Kidney epithelial cell (primary cell): ENCODE data around the gene HOXA6. TPM values are rescaled to one million over a fixed set of nuclear protein-coding genes. Genes with fewer than 3 reads are reported as not detected.

ENCODE experiments used
- DNase-seq: peaks from one replicate; pipeline ENCODE4 v3.0.0-alpha.2; 2010; ENCODE audit warnings: low read depth
- H3K27me3 ChIP-seq: 2 replicates; pipeline ENCODE4 v1.6.0; 2011; ENCODE audit warnings: low read length; ENCODE audit not compliant: control insufficient read depth, insufficient read depth
- H3K36me3 ChIP-seq: 2 replicates; pipeline ENCODE4 v1.5.1; 2011; ENCODE audit warnings: low read length; ENCODE audit not compliant: control insufficient read depth, insufficient read depth
- H3K4me3 ChIP-seq: 2 replicates; pipeline ENCODE4 v1.5.1; 2011; ENCODE audit warnings: low read depth, mild to moderate bottlenecking, control low read depth, low read length
- total RNA-seq: library from RNA; depleted of rRNA; stranded (reverse); fragments of >200 nt; gene quantifications from 2 replicates; pipeline ENCODE4 v1.2.3, GENCODE V29; 2015
- TF ChIP-seq, protein P1 (sequence below): IDR thresholded peaks from 2 replicates; pipeline ENCODE4 v1.5.1; 2011; ENCODE audit warnings: mild to moderate bottlenecking, moderate library complexity, low read length, control low read depth, inconsistent platforms; ENCODE audit not compliant: insufficient read depth, poor library complexity, severe bottlenecking

The HOXA6 gene
- total RNA-seq: 4.8 and 10.5 TPM in 2 replicates

DNA sequence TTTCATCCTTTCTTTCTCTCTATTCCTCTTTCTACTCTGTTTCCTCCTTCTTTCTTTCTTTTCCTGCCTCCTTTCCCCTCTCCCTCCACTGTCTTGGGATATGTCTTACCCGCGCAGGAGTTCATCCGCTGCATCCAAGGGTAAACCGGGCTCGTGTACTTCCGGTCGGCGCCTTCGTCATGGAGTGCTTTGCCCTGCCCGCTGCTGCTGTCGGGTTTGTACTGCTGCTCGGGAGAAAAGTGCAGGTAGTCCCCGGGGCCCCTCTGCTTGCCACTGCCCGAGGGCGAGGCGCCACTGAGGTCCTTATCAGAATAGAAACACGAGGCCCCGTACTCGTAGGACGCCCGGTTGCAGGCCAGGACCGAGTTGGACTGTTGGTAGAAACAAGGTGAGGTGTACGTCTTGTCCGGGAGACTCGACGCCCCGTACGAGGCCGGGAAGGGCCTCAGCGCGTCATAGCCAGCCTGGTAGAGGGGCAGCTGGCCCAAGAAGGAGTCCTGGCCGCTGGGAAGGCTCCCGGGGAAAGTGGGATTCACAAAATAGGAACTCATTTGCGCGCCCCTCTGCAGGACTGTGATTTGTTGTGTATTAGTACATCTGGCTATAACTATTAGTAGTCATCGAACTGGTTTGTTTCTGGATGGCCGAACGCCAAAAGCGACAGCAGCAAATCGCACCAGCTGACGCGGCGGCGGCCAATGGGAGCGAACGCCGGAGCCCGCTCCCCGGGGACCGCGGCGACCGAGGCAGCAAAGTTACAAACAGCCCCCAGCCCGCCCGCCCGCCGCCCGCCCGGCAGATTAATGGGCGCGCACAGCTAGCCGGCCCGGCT, at the start of gene HOXA6:
HOXA6 (minus strand) TSS at position 576 of the 832 bp plus-strand sequence; CDS start at position 551, 25 bp downstream.
- no peak for DNase-seq
- H3K4me3 ChIP-seq: peak within 1 kb of the TSS; percentile 71
- TF ChIP-seq, protein P1, sequence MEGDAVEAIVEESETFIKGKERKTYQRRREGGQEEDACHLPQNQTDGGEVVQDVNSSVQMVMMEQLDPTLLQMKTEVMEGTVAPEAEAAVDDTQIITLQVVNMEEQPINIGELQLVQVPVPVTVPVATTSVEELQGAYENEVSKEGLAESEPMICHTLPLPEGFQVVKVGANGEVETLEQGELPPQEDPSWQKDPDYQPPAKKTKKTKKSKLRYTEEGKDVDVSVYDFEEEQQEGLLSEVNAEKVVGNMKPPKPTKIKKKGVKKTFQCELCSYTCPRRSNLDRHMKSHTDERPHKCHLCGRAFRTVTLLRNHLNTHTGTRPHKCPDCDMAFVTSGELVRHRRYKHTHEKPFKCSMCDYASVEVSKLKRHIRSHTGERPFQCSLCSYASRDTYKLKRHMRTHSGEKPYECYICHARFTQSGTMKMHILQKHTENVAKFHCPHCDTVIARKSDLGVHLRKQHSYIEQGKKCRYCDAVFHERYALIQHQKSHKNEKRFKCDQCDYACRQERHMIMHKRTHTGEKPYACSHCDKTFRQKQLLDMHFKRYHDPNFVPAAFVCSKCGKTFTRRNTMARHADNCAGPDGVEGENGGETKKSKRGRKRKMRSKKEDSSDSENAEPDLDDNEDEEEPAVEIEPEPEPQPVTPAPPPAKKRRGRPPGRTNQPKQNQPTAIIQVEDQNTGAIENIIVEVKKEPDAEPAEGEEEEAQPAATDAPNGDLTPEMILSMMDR: no peak
- H3K27me3 ChIP-seq: peaks cover 2% of the 10 kb centered on the region
- peaks cover 3% of the 10 kb centered on the region for H3K36me3 ChIP-seq

DNA sequence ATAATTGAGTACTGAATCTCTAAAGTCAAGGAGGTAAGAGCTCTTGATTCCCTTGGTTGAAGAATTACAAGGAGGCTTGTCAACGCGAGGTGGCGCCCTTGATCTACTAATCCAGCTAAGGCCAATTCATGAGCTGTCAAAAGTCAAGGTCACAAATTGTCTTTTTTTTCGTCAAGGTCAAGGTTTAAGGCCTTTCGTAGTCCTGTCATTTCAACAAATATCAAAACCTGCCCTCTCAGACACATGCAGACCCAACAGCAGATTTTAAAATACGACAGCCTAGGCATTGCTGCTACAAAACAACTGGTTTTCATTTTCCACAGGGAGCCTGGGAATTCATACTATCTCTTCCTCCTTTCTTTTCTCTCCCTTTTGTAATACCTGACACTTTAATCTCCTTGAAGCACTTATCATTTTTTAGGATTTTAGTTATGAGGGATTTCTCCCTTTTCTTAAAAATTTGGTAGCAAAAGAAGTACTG, 48.8 kb upstream of the HOXA6 start:
- peak; percentile 45 for DNase-seq
- no peaks in the 10 kb centered on the region for H3K36me3 ChIP-seq
- no peak overlapping the region for H3K4me3 ChIP-seq
- H3K27me3 ChIP-seq: peaks cover 71% of the 10 kb centered on the region
- TF ChIP-seq, protein P1: peak; percentile 69

DNA sequence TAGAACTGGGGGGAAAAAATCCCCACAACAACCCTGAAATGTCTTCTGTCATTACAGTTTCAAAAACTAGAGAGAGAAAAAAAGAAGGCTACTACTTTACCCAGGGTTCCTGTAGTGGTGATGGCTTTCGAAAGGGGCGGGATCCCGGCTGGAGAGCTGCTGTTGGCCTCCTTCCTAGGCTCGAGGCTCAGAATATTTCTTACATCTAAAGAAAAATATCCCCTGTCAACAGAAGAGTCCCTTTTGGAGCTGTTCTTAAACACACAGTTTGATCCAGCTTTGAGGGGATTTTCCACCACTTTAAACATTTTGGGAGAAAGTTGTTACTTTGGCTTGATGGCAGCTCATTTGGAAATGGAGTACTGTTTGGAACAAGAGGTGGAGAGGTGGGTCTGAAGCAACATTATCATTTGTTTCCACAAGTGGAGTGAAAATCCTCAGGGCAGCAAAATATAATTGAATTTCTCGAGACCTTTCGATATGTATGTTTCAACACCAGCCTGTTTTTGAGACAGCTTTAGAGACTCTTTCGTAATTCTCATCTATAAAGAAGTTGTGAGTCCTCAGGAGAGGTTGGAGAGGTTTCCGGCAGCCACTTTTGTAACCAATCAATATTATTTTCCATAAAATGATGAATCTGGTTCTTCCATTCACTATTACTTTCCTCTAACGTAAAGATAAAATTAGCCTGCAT, 47.3 kb upstream of the HOXA6 start:
- Histone ChIP-seq H3K27me3 (peaks cover 58% of the 10 kb centered on the region), H3K4me3 (no peak overlapping the region), H3K36me3 (no peaks in the 10 kb centered on the region)
- no peak for DNase-seq
- TF ChIP-seq, protein P1: no peak

DNA sequence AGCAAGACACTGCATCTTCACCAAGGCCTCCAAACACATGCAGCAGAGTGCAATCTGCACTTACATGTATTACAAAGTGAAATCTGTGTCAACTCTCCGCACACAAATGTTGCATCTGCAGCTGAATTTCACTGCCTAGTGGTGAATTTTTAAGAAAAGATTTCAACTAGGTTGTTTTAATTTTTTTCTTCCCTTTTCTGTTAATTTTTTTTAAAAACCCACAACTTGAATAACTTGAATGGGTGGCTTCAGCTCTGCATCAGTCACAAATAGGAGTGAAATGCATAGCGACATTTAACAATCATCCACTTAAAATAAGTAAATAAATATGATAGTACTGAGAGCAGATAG, 46.4 kb upstream of the HOXA6 start:
- Histone ChIP-seq H3K4me3 (no peak overlapping the region), H3K27me3 (peaks cover 53% of the 10 kb centered on the region), H3K36me3 (no peaks in the 10 kb centered on the region)
- DNase-seq: no peak
- TF ChIP-seq, protein P1: no peak

DNA sequence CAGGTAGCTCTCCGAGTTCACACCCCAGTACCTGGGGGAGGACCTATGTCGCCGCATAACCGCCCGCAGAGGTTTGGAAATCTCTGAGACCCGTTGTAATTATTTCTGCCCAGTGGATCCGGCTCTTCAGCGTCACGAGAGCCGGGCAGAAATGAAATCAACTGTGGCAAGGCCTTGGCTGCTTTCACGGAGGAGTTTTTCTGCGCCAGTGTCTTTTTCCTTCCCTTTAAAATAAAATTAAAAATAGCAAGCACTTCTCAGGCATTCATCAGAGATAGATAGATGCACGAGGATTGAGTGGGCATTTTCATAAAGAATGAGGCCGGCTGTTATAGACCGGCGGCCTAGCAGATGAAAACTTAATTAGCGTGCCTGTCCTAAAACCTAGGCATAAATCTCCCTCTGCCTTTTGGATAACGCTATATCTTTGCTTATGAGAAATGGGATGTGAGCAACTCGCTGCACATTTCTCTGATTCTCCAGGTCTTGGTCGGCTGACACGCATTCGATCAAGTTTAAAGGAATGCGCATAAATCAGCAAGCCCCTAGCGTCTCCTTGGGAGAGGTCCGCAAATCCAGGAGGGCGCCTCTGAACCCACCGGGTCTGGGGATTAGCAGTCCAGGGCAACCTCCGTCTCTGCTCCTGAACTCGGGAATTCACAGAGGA, 45.9 kb upstream of the HOXA6 start:
- Histone ChIP-seq H3K36me3 (no peaks in the 10 kb centered on the region), H3K27me3 (peaks cover 47% of the 10 kb centered on the region), H3K4me3 (no peak overlapping the region)
- TF ChIP-seq, protein P1: no peak
- no peak for DNase-seq
